ENCODE data around the gene OCLN. TPM values are rescaled to one million over a fixed set of nuclear protein-coding genes. Genes with fewer than 3 reads are reported as not detected.
A peak's percentile ranks its signal among the peaks of the same experiment; 100 is the strongest.

Gene OCLN
- total and polyA plus RNA-seq, 2 experiments from 2014 or later = 4.0 to 5.6 TPM

DNA sequence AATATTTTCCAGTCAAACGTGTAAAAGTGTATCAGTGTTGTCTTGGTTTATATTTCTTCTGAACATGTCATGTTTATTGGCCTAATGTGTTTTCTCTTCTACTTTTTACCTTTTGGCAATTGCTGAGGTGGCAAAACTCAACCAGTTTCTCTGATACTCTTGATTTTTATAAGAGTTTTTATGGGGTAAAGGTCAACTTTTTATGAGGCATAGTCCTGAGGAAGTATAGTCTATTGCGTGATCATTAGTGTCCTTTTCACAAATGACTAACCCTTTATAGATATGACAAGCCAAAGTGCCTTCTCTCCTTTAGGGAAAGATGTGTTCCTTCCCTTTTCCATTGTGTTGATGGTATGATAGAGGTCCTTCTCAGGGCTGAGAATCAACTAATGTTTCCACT lies 32.9 kb downstream of the OCLN start:
- TF ChIP-seq CTCF (IDR thresholded peaks at IDR 0.05; ENCODE audit: low read depth, low read length) = no peak
- no peak for DNase-seq (ENCODE audit: low read depth in 1 of 2, low spot score in 1 of 2)
- H3K27ac ChIP-seq = no peak overlapping the region
- no peaks in the 10 kb centered on the region for H3K27me3 ChIP-seq
- H3K4me3 ChIP-seq = no peak overlapping the region
- no peaks in the 10 kb centered on the region for H3K4me1 ChIP-seq (ENCODE audit: low read depth)
- no peaks in the 10 kb centered on the region for H3K36me3 ChIP-seq
- no peaks in the 10 kb centered on the region for H3K9me3 ChIP-seq (ENCODE audit: low read depth)

DNA sequence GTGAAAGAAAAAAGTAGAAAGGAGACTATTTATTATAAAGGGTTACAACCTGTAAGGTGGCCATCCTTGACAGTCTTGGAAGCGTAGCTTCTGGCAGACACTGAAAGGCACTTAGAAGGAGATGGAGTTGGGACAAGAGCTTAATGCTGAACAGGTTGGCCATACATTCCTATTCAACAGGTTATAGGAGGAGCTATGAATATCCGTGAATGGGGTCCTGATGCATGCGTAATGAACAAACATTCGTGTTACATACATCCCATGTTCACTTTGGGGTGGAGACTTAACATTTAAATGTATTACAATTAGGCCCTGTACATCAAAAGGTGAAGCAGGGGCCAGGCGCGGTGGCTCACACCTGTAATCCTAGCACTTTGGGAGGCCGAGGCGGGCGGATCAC lies 34.1 kb downstream of the OCLN start:
- Histone ChIP-seq H3K27me3 (no peaks in the 10 kb centered on the region), H3K36me3 (no peaks in the 10 kb centered on the region), H3K9me3 (ENCODE audit: low read depth) (no peaks in the 10 kb centered on the region), H3K4me3 (no peak overlapping the region), H3K4me1 (ENCODE audit: low read depth) (no peaks in the 10 kb centered on the region), H3K27ac (no peak overlapping the region)
- DNase-seq (ENCODE audit: low read depth in 1 of 2, low spot score in 1 of 2) = no peak
- TF ChIP-seq CTCF (IDR thresholded peaks at IDR 0.05; ENCODE audit: low read depth, low read length) = no peak

GRCh38 chr5:69527128-69527770 lies 34.7 kb downstream of the OCLN start:
- Histone ChIP-seq H3K36me3 (no peaks in the 10 kb centered on the region), H3K9me3 (ENCODE audit: low read depth) (no peaks in the 10 kb centered on the region), H3K4me3 (no peak overlapping the region), H3K4me1 (ENCODE audit: low read depth) (no peaks in the 10 kb centered on the region), H3K27me3 (no peaks in the 10 kb centered on the region), H3K27ac (no peak overlapping the region)
- peak in 1 of 2 donors; percentile 38 for DNase-seq (ENCODE audit: low read depth in 1 of 2, low spot score in 1 of 2)
- TF ChIP-seq CTCF (IDR thresholded peaks at IDR 0.05; ENCODE audit: low read depth, low read length) = no peak

DNA sequence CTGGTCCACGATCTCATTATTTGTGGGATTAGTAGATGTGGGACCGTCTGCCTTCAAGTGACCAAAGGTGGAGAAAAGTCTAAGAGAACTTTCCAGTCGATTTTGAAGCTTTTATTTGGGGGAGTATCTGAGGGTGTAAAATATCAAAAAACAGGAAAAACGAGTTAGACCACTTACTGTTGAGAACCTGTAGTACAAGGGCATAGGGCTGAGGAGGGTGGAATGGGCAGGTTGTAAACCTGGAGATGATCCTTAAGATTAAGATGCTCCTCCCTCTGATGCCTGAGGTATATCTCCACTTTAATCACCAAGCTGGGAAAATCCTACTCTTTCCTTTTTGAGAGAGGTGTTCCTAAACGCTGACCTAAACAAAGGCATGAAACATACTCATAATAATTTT lies 35.4 kb downstream of the OCLN start:
- no peaks in the 10 kb centered on the region for H3K36me3 ChIP-seq
- no peak for TF ChIP-seq CTCF (IDR thresholded peaks at IDR 0.05; ENCODE audit: low read depth, low read length)
- no peak for DNase-seq (ENCODE audit: low read depth in 1 of 2, low spot score in 1 of 2)
- no peaks in the 10 kb centered on the region for H3K27me3 ChIP-seq
- no peak overlapping the region for H3K27ac ChIP-seq
- H3K9me3 ChIP-seq (ENCODE audit: low read depth) = no peaks in the 10 kb centered on the region
- H3K4me3 ChIP-seq = no peak overlapping the region
- H3K4me1 ChIP-seq (ENCODE audit: low read depth) = no peaks in the 10 kb centered on the region

- no peaks in the 10 kb centered on the region for H3K27me3 ChIP-seq
- no peaks in the 10 kb centered on the region for H3K4me1 ChIP-seq (ENCODE audit: low read depth)
- H3K36me3 ChIP-seq = no peaks in the 10 kb centered on the region
- no peaks in the 10 kb centered on the region for H3K9me3 ChIP-seq (ENCODE audit: low read depth)
- H3K27ac ChIP-seq = no peak overlapping the region
- no peak for DNase-seq (ENCODE audit: low read depth in 1 of 2, low spot score in 1 of 2)
- H3K4me3 ChIP-seq = no peak overlapping the region
- TF ChIP-seq CTCF (IDR thresholded peaks at IDR 0.05; ENCODE audit: low read depth, low read length) = no peak
These were observed 36.0 kb downstream of the OCLN start for GRCh38 chr5:69528609-69529008.
